Measurements from ENCODE around the gene NOL9. TPM values are rescaled to one million over a fixed set of nuclear protein-coding genes. Genes with fewer than 3 reads are reported as not detected.

The NOL9 gene
- total and polyA plus RNA-seq, 2 of the 13 experiments (the other 11 are each of a cell fraction or from before 2014, with no cell fraction given) = 18.0 to 24.7 TPM

- Histone ChIP-seq H3K4me2 (ENCODE audit: low read depth, low read length) (no peak overlapping the region), H3K4me1 (ENCODE audit: insufficient read depth, low read length) (peaks cover 48% of the 10 kb centered on the region), H4K20me1 (ENCODE audit: insufficient read depth, low read length) (no peaks in the 10 kb centered on the region), H3K36me3 (replicated peaks in 1 of 2; ENCODE audit: control insufficient read depth in 1 of 2, insufficient read depth in 2 of 2, low read length in 2 of 2) (no peaks in the 10 kb centered on the region), H3K27me3 (ENCODE audit: control insufficient read depth in 1 of 2, insufficient read depth in 2 of 2, low read length in 2 of 2) (no peaks in the 10 kb centered on the region), H3K79me2 (ENCODE audit: insufficient read depth, low read length) (no peaks in the 10 kb centered on the region), H3K27ac (ENCODE audit: extremely low read length, insufficient read depth, low read length) (no peak overlapping the region), H3K9me3 (ENCODE audit: low read length) (no peaks in the 10 kb centered on the region), H3K9ac (ENCODE audit: insufficient read depth, low read depth, low read length) (no peak overlapping the region), H3K4me3 (replicated peaks in 1 of 3; ENCODE audit: insufficient read depth in 1 of 3, low read depth in 2 of 3, low read length in 3 of 3) (no peak overlapping the region), H2AFZ (ENCODE audit: low read length) (no peak overlapping the region)
- WGBS (ENCODE audit: low lambda C conversion rate) = no CpG with 5 or more reads among the region's 14 CpGs
- TF ChIP-seq ZNF569 (CRISPR knock-in tag; IDR thresholded peaks at IDR 0.05; ENCODE audit: borderline replicate concordance) = no peak
- no peak for TF ChIP-seq NR3C1 (CRISPR knock-in tag; IDR thresholded peaks at IDR 0.05)
- no peak for ATAC-seq
- in situ Hi-C loops (cut with HindIII; ENCODE audit: extremely low pct_ligation_motif_present, low pct_unique_long_range_greater_than_20kb) (no loop called here), intact Hi-C loops (cut with micrococcal nuclease; ENCODE audit: unreplicated experiment) (no loop called here)
- no peak for FAIRE-seq
- BruUV-seq (replicated peaks) = no TSS peak
- no peak for DNase-seq (ENCODE audit: low spot score)
- ChIA-PET CTCF (ENCODE audit: low intra/inter-chr PET ratio, low total read pairs) (no interaction called here), POLR2A (no interaction called here)
These were observed 20.5 kb upstream of the NOL9 start for GRCh38 chr1:6574818-6575217.

GRCh38 chr1:6574025-6574620, 19.8 kb upstream of the NOL9 start:
- FAIRE-seq (no peak), DNase-seq (ENCODE audit: low spot score) (no peak), ATAC-seq (no peak)
- Histone ChIP-seq H3K4me3 (replicated peaks in 1 of 3; ENCODE audit: insufficient read depth in 1 of 3, low read depth in 2 of 3, low read length in 3 of 3) (no peak overlapping the region), H3K27me3 (ENCODE audit: control insufficient read depth in 1 of 2, insufficient read depth in 2 of 2, low read length in 2 of 2) (peaks cover 0 to 4% of the 10 kb centered on the region in 2 experiments; a peak in 2 of 5 replicates), H3K4me2 (ENCODE audit: low read depth, low read length) (no peak overlapping the region), H3K36me3 (replicated peaks in 1 of 2; ENCODE audit: control insufficient read depth in 1 of 2, insufficient read depth in 2 of 2, low read length in 2 of 2) (no peaks in the 10 kb centered on the region), H3K27ac (ENCODE audit: extremely low read length, insufficient read depth, low read length) (no peak overlapping the region), H3K4me1 (ENCODE audit: insufficient read depth, low read length) (peaks cover 44% of the 10 kb centered on the region), H3K9me3 (ENCODE audit: low read length) (no peaks in the 10 kb centered on the region), H3K9ac (ENCODE audit: insufficient read depth, low read depth, low read length) (no peak overlapping the region), H3K79me2 (ENCODE audit: insufficient read depth, low read length) (no peaks in the 10 kb centered on the region), H2AFZ (ENCODE audit: low read length) (no peak overlapping the region), H4K20me1 (ENCODE audit: insufficient read depth, low read length) (no peaks in the 10 kb centered on the region)
- intact Hi-C loops (cut with micrococcal nuclease; ENCODE audit: unreplicated experiment) = no loop called here
- TF ChIP-seq REL (CRISPR knock-in tag; conservative IDR thresholded peaks at IDR 0.05) = no peak
- no peak for TF ChIP-seq NFIB (CRISPR knock-in tag; IDR thresholded peaks at IDR 0.05; ENCODE audit: borderline replicate concordance)
- TF ChIP-seq E2F2 (CRISPR knock-in tag; IDR thresholded peaks at IDR 0.05; ENCODE audit: borderline replicate concordance) = no peak
- TF ChIP-seq TEF (CRISPR knock-in tag; IDR thresholded peaks at IDR 0.05) = no peak
- TF ChIP-seq THAP8 (CRISPR knock-in tag; IDR thresholded peaks at IDR 0.05; ENCODE audit: borderline replicate concordance) = no peak
- no peak for TF ChIP-seq TFDP1 (CRISPR knock-in tag; IDR thresholded peaks at IDR 0.05; ENCODE audit: borderline replicate concordance)
- TF ChIP-seq ZNF580 (CRISPR knock-in tag; IDR thresholded peaks at IDR 0.05; ENCODE audit: borderline replicate concordance, low read depth) = no peak
- CTCF ChIA-PET (ENCODE audit: low intra/inter-chr PET ratio, low total read pairs) = no interaction called here
- WGBS (ENCODE audit: low lambda C conversion rate) = 55% methylated on average over 7 of the region's 8 CpGs
- POLR2A ChIA-PET = interaction anchor here (1.8 kb wide), 1 partner anchor 27 kb away, joined by 4 read pairs; no protein-coding TSS in a partner anchor
- in situ Hi-C loops (cut with HindIII; ENCODE audit: extremely low pct_ligation_motif_present, low pct_unique_long_range_greater_than_20kb) = no loop called here
- BruUV-seq (replicated peaks) = no TSS peak
